MM.1S (cell line): ENCODE data around the gene FUT8.

Experiments
- DNase-seq: peaks from one replicate; pipeline ENCODE4 v3.0.0-alpha.2; 2015
- H2AFZ ChIP-seq: fragments of 300-600 bp; sonication (generic); 2 replicates; pipeline ENCODE4 v1.6.0; 2016; ENCODE audit warnings: antibody characterized with exemption, low read length
- H3F3A ChIP-seq: fragments of 300-600 bp; sonication (generic); 2 replicates; pipeline ENCODE4 v1.6.1; 2016; ENCODE audit warnings: mild to moderate bottlenecking, antibody characterized with exemption, low read length, moderate library complexity, mixed read lengths; ENCODE audit not compliant: insufficient read depth
- H3K27ac ChIP-seq: fragments of 300-600 bp; sonication (generic); 2 replicates; pipeline ENCODE4 v1.5.1; 2016; ENCODE audit warnings: mild to moderate bottlenecking, low read length
- H3K27me3 ChIP-seq: fragments of 300-600 bp; sonication (generic); replicated peaks from 2 replicates; pipeline ENCODE4 v1.6.0; 2016; ENCODE audit warnings: low read length; ENCODE audit not compliant: insufficient read depth
- H3K36me3 ChIP-seq: fragments of 300-600 bp; sonication (generic); replicated peaks from 2 replicates; pipeline ENCODE4 v1.6.1; 2016; ENCODE audit warnings: mild to moderate bottlenecking, low read length, mixed read lengths; ENCODE audit not compliant: insufficient read depth
- H3K4me1 ChIP-seq: fragments of 300-600 bp; sonication (generic); 2 replicates; pipeline ENCODE4 v1.6.1; 2016; ENCODE audit warnings: low read length, mixed read lengths
- H3K4me2 ChIP-seq: fragments of 300-600 bp; sonication (generic); 2 replicates; pipeline ENCODE4 v1.6.0; 2016; ENCODE audit warnings: low read depth, low read length
- H3K4me3 ChIP-seq: fragments of 300-600 bp; sonication (generic); 2 replicates; pipeline ENCODE4 v1.5.1; 2016; ENCODE audit warnings: low read length, mixed read lengths
- H3K79me2 ChIP-seq: fragments of 300-600 bp; sonication (generic); 2 replicates; pipeline ENCODE4 v1.6.1; 2016; ENCODE audit warnings: mixed run types, low read length, mixed read lengths
- H3K9ac ChIP-seq: fragments of 300-600 bp; sonication (generic); 2 replicates; pipeline ENCODE4 v1.6.1; 2016; ENCODE audit warnings: low read length, mixed read lengths
- H3K9me2 ChIP-seq: fragments of 300-600 bp; sonication (generic); replicated peaks from 2 replicates; pipeline ENCODE4 v1.6.1; 2016; ENCODE audit warnings: mild to moderate bottlenecking, low read length, mixed read lengths; ENCODE audit not compliant: insufficient read depth
- H3K9me3 ChIP-seq: fragments of 300-600 bp; sonication (generic); replicated peaks from 2 replicates; pipeline ENCODE4 v1.6.1; 2016; ENCODE audit warnings: mild to moderate bottlenecking, low read length, mixed read lengths; ENCODE audit not compliant: insufficient read depth
- H4K20me1 ChIP-seq: fragments of 300-600 bp; sonication (generic); 2 replicates; pipeline ENCODE4 v1.6.1; 2016; ENCODE audit warnings: mild to moderate bottlenecking, low read length, moderate library complexity, mixed read lengths; ENCODE audit not compliant: insufficient read depth
- EZH2 ChIP-seq: fragments of 300-600 bp; sonication (generic); optimal IDR thresholded peaks from 2 replicates; pipeline ENCODE3; 2017; ENCODE audit warnings: low read depth, mild to moderate bottlenecking, antibody characterized with exemption, low read length, mixed read lengths
- EZH2phosphoT487 ChIP-seq: fragments of 300-600 bp; sonication (generic); IDR thresholded peaks from 2 replicates; pipeline ENCODE4 v1.6.1; 2018; ENCODE audit warnings: antibody characterized with exemption, low read length
- TF ChIP-seq, protein P1 (sequence below): fragments of 300-600 bp; sonication (generic); IDR thresholded peaks from 2 replicates; pipeline ENCODE4 v1.5.1; 2016; ENCODE audit warnings: antibody characterized with exemption, low read length, mixed read lengths

The FUT8 gene

DNA sequence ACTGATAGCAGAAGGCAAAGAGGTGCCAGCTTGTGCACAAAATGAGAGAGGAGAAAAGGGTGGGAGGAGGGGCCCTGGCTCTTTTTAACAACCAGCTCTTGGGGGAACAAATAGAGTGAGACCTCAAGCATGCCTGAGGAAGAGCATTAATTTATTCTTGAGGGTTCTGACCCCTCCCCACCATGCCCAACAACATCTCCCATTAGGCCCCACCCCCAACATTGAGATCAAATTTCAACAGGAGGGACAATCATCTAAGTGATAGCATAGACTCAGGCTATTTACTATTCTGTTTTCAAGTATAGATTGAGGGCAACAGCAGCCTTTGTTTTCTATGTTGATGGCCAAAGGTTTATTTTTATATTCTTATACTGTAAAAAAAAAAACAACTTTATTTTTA, 59.7 kb downstream of the FUT8 start:
- Histone ChIP-seq H2AFZ (no peak overlapping the region), H3K9me2 (no peaks in the 10 kb centered on the region), H3F3A (no peaks in the 10 kb centered on the region), H3K27ac (no peak overlapping the region), H3K27me3 (no peaks in the 10 kb centered on the region), H4K20me1 (no peaks in the 10 kb centered on the region), H3K9me3 (no peaks in the 10 kb centered on the region), H3K4me1 (no peaks in the 10 kb centered on the region), H3K4me2 (no peak overlapping the region), H3K36me3 (no peaks in the 10 kb centered on the region), H3K79me2 (0 out of 2 replicates have a peak, but pooled peaks cover 5% of the 10 kb centered on the region), H3K4me3 (no peak overlapping the region), H3K9ac (no peak overlapping the region)
- no peak for TF ChIP-seq EZH2phosphoT487
- TF ChIP-seq, protein P1, sequence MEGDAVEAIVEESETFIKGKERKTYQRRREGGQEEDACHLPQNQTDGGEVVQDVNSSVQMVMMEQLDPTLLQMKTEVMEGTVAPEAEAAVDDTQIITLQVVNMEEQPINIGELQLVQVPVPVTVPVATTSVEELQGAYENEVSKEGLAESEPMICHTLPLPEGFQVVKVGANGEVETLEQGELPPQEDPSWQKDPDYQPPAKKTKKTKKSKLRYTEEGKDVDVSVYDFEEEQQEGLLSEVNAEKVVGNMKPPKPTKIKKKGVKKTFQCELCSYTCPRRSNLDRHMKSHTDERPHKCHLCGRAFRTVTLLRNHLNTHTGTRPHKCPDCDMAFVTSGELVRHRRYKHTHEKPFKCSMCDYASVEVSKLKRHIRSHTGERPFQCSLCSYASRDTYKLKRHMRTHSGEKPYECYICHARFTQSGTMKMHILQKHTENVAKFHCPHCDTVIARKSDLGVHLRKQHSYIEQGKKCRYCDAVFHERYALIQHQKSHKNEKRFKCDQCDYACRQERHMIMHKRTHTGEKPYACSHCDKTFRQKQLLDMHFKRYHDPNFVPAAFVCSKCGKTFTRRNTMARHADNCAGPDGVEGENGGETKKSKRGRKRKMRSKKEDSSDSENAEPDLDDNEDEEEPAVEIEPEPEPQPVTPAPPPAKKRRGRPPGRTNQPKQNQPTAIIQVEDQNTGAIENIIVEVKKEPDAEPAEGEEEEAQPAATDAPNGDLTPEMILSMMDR: no peak
- no peak for TF ChIP-seq EZH2
- no peak for DNase-seq

DNA sequence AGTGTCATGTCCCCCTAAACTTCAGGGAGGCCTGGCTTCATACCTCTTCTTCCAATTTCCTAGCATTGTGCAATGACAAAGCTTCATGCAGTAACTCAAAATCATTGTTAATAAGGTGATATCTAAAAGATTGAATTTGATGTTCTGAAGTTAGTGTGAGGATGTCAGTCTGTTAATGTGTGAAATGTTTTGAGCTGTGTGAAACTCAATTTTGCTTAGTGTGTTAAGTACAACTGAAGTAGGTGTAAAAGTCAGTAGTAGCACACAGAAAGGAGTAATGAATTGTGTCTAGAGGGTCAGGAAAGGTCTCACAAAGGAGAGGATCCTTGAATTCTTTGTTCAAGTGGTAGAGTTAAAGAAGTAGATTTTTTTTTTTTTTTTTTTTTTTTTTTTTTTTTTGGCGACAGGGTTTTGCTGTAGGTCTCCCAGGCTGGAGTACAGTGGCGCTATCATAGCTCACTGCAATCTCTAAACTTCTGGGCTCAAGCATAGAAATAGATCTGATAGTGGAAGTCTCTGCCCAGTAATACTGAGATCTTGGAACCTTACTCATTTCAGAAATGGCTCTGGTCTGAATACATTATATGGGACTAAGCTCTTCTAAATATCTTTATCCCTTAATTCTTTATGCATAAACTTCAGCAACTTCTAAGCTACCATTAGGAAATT, 63.9 kb downstream of the FUT8 start:
- Histone ChIP-seq H3K9ac (no peak overlapping the region), H2AFZ (no peak overlapping the region), H3K4me1 (no peaks in the 10 kb centered on the region), H3K27ac (no peak overlapping the region), H3F3A (no peaks in the 10 kb centered on the region), H3K27me3 (no peaks in the 10 kb centered on the region), H3K4me2 (no peak overlapping the region), H3K9me2 (no peaks in the 10 kb centered on the region), H3K79me2 (no peaks in the 10 kb centered on the region), H4K20me1 (no peaks in the 10 kb centered on the region), H3K9me3 (no peaks in the 10 kb centered on the region), H3K4me3 (no peak overlapping the region), H3K36me3 (no peaks in the 10 kb centered on the region)
- TF ChIP-seq, protein P1: no peak
- TF ChIP-seq EZH2phosphoT487 (no peak), EZH2 (no peak)
- DNase-seq: no peak

DNA sequence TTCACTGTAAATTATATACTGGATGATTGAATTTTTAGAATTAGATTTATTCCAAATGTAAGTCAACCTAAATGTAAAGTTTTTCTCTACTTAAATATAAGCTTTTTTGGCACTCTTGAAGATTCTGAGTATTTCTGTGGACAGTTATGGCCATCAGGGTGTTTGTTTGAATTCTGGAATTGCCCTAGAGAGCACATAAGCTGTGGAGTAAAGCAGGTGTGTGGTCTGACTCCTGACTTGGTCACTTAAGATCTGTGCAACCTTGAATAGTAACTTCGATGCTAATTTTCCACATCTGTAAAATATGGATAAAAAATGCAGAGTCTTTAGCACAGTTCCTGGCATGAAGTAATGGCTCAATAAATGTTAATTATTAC, 64.4 kb downstream of the FUT8 start:
- DNase-seq: no peak
- Histone ChIP-seq H3K79me2 (no peaks in the 10 kb centered on the region), H2AFZ (no peak overlapping the region), H3K9ac (no peak overlapping the region), H3K4me3 (no peak overlapping the region), H3K27me3 (no peaks in the 10 kb centered on the region), H3K4me2 (no peak overlapping the region), H3K4me1 (no peaks in the 10 kb centered on the region), H3K9me2 (no peaks in the 10 kb centered on the region), H3K36me3 (no peaks in the 10 kb centered on the region), H3K27ac (no peak overlapping the region), H3K9me3 (no peaks in the 10 kb centered on the region), H3F3A (no peaks in the 10 kb centered on the region), H4K20me1 (no peaks in the 10 kb centered on the region)
- no peak for TF ChIP-seq EZH2phosphoT487
- no peak for TF ChIP-seq EZH2
- TF ChIP-seq, protein P1: no peak
